Effector memory CD8-positive, alpha-beta T cell (primary cell): Measurements from ENCODE around the gene DPF3.

Experiments used
- ATAC-seq: fragments of 150-1000 bp; cut with Tn5 transposase; replicated peaks from 2 replicates; pipeline ENCODE4 v1.10.0; 2021; ENCODE audit warnings: mild to moderate bottlenecking, moderate library complexity
- DNase-seq, 3 experiments: peaks; one replicate each; pipeline ENCODE4 v3.0.0; 2021
- H3K27ac Mint-ChIP-seq, 2 donors: one replicate each; pipeline ENCODE4 v1.8.0; 2022; ENCODE audit warnings: mild to moderate bottlenecking in 2 of 2, mixed read lengths in 2 of 2, moderate library complexity in 2 of 2
- H3K27me3 Mint-ChIP-seq, 2 donors: one replicate each; pipeline ENCODE4 v1.8.0; 2022; ENCODE audit warnings: mixed read lengths in 2 of 2
- H3K36me3 Mint-ChIP-seq: one replicate; pipeline ENCODE4 v1.8.0; 2022; ENCODE audit warnings: mild to moderate bottlenecking, moderate library complexity, mixed read lengths; ENCODE audit not compliant: insufficient read depth
- H3K4me1 Mint-ChIP-seq, 2 donors: one replicate each; pipeline ENCODE4 v1.8.0; 2022; ENCODE audit warnings: low read depth in 2 of 2, mixed read lengths in 2 of 2
- H3K4me3 Mint-ChIP-seq, 2 donors: one replicate each; pipeline ENCODE4 v1.8.0; 2022; ENCODE audit warnings: mild to moderate bottlenecking in 2 of 2, mixed read lengths in 2 of 2, moderate library complexity in 2 of 2
- H3K9me3 Mint-ChIP-seq, 2 donors: one replicate each; pipeline ENCODE4 v1.8.0; 2022; ENCODE audit warnings: mixed read lengths in 2 of 2

DPF3 gene

DNA sequence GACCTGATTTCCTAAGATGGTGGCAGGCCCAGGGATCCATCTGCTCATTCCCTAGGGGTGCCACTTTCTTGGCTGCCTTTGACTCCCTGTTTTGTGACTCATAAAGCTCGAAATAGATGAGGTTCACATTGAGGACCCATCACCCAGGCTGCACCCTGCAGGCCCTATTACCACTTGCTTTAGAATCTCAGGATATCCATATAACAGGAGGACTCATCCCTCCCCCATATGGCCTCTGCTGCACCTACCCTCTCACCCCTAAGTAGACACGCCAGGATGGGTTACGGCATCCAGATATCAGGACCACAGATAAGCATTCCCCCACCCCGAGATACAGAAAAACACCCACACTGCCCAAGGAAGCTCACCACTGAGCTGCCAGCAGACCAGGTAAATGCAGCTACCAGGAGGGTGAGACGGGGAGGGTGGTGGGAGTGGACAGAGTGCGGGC lies 155.7 kb downstream of the DPF3 start:
- H3K27ac Mint-ChIP-seq = no peak overlapping the region
- no peak overlapping the region for H3K4me3 Mint-ChIP-seq
- H3K4me1 Mint-ChIP-seq = no peaks in the 10 kb centered on the region
- no peaks in the 10 kb centered on the region for H3K9me3 Mint-ChIP-seq
- no peak for ATAC-seq
- peaks cover 3% of the 10 kb centered on the region for H3K36me3 Mint-ChIP-seq
- H3K27me3 Mint-ChIP-seq = peaks cover 5% of the 10 kb centered on the region in 2 donors
- DNase-seq = no peak

DNA sequence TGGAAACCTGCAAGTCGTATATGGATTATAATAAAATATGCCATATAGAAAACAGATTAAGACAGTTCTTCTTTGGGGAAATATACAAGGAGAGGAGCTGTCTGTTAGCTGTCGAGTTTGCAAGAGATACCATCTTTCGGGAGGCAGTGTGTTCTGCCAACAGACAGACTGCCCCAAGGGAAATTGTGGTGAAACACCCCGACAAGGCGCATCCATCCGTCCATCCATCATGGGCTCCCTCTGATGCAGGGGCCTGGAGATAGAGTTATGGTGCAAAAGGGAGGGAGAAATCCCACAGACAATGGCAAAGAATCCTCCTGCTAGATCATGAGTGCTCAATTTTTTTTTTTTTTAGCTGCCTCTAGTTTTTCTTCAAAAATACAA lies 156.3 kb downstream of the DPF3 start:
- Mint-ChIP-seq H3K4me3 (no peak overlapping the region), H3K4me1 (peaks cover 0 to 3% of the 10 kb centered on the region in 2 donors)
- ATAC-seq = no peak

DNA sequence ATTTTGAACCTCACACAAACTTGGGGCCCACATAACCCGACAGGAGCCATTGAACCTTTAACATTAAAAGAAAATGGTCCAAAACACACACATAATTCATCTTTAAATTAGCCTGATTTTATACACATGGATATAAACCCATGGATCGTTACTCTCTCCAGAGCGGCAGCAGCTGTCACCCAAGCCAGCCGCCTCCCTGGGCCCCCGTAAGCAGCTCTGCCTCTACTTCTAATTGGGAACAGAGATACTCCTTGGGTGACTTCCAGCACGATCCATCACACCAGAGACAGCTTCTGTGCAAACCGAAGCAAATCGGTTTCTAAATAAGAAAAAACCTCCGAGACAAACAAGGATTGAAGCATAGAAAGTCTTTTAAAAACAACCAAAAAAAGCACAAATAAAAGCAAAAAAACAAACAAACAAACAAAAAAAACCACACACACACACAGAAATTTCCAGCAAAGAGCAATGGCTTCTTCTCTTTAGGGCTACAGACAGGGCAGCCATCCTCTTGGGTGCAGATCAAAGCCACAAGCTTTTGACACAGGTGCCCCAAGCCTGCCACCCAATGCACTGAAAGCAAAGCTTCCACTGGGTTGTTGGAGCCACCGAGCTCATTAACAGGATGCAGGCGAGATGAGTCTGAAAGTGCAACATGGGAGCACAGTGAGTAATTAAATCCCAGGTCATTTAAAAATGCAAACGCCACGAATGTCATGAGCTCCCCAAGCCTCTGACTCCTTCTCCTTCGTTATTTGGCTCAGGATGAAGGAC lies 156.9 kb downstream of the DPF3 start:
- DNase-seq = no peak
- no peak for ATAC-seq
- H3K9me3 Mint-ChIP-seq = no peaks in the 10 kb centered on the region
- H3K27me3 Mint-ChIP-seq = peaks cover 7 to 12% of the 10 kb centered on the region in 2 donors
- no peak overlapping the region for H3K27ac Mint-ChIP-seq
- peaks cover 3% of the 10 kb centered on the region for H3K36me3 Mint-ChIP-seq
- no peak overlapping the region for H3K4me3 Mint-ChIP-seq
- peaks cover 0 to 3% of the 10 kb centered on the region in 2 donors for H3K4me1 Mint-ChIP-seq

More for the DNA sequence above, 156.3 kb downstream of the DPF3 start:
- Mint-ChIP-seq H3K27ac (no peak overlapping the region), H3K27me3 (peaks cover 7 to 11% of the 10 kb centered on the region in 2 donors), H3K36me3 (peaks cover 3% of the 10 kb centered on the region), H3K9me3 (no peaks in the 10 kb centered on the region)
- no peak for DNase-seq

DNA sequence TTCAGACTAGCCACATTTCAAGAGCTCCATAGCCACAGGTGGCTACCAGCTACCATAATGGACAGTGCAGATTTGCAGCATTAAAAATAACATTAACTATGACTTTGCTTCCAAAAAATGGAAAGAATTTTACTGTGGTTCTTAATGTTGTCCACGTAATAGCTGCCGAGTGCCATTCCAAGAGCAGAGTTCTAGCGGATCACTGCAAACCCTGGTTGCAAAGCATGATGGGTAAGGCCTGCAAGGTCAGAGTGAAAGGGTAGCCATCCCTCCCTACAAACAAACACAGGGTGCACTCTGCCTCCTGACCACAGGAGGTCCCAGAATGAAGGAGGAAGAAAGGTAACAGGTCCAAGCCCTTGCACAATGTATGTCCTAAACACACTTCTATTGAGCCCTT lies 157.6 kb downstream of the DPF3 start:
- no peaks in the 10 kb centered on the region for H3K9me3 Mint-ChIP-seq
- ATAC-seq = no peak
- peaks cover 0 to 3% of the 10 kb centered on the region in 2 donors for H3K4me1 Mint-ChIP-seq
- no peak overlapping the region for H3K27ac Mint-ChIP-seq
- peaks cover 3% of the 10 kb centered on the region for H3K36me3 Mint-ChIP-seq
- H3K27me3 Mint-ChIP-seq = peaks cover 7 to 12% of the 10 kb centered on the region in 2 donors
- no peak overlapping the region for H3K4me3 Mint-ChIP-seq
- no peak for DNase-seq

DNA sequence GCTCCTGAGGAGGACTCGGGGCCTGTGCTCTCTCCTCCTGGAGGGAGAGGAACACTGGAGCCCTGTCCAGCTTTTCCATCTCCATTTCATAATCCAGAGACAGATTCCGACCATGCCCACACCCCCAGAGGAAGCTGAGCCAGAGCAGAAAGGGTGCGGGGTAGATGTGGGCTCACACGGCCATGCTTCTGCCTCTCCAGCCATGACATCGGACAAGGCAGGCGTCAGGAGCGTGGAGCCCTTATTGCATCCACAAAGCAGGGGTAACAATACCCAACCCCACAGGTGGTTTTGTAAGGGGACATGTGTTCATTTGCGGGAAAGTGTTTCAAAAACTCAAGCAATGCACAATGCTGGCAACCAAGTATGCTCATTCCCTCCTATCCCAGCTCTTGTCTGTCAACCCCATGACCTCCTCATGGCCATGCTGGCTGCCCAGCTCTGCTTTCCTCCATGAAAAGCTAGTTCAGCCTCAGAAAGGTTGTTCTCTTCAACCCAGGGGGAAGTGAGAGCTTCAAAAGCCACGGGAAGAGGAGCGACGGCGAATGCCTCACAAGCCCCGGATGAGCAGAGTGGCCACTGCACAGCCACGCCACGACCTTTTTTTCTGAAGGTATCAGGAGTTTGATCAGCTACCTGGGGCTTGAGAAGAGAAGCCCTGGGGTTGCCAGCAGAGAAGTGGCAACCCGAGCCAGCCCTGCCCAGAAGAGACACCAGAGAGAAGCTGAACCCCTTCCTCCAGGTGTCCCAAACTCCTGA lies 161.7 kb downstream of the DPF3 start:
- DNase-seq (no peak), ATAC-seq (no peak)
- H3K27me3 Mint-ChIP-seq = peaks cover 7 to 12% of the 10 kb centered on the region in 2 donors
- no peak overlapping the region for H3K27ac Mint-ChIP-seq
- H3K4me1 Mint-ChIP-seq = peaks cover 1 to 3% of the 10 kb centered on the region in 2 donors
- no peaks in the 10 kb centered on the region for H3K9me3 Mint-ChIP-seq
- no peak overlapping the region for H3K4me3 Mint-ChIP-seq
- peaks cover 3% of the 10 kb centered on the region for H3K36me3 Mint-ChIP-seq

DNA sequence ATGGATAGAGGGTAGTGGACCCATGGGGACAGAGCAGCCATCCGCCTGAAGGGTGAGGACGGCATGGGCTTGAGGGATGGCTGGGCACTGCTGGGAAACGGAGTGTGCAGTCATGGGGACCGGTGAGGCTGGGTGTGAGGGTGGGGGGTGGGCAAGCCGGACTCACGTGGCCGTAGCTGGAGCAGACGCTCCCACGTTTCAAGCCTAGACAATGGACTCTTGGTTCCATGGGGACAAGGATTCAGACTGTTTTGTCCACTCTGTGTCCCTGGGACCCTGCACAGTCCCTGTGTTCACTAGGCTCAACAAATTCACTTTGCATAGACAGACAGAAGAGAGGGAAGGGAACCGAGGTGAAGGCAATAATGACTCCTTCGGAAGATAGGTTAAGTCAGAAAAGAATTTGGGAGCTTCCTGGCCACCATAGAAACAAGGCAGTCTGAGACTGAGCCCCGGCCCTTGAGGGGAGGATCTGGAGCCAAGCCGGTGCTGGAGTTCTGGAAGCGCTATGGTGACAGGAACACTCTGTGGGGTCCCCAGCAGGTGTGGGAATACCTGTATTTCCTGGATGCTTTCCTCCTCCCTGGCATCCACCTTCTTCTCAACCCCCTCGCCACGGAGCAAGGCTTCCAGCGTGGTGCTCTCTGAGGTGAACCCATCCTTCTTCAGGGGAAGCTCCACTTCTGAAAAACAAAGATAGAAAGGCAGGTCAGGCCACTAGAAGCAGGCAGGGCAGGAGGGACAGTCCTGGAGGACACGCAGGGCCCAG lies 162.5 kb downstream of the DPF3 start:
- Mint-ChIP-seq H3K4me3 (no peak overlapping the region), H3K27ac (no peak overlapping the region), H3K27me3 (peaks cover 7 to 12% of the 10 kb centered on the region in 2 donors), H3K9me3 (no peaks in the 10 kb centered on the region), H3K4me1 (peaks cover 1 to 3% of the 10 kb centered on the region in 2 donors), H3K36me3 (peaks cover 3% of the 10 kb centered on the region)
- ATAC-seq (no peak), DNase-seq (no peak)

DNA sequence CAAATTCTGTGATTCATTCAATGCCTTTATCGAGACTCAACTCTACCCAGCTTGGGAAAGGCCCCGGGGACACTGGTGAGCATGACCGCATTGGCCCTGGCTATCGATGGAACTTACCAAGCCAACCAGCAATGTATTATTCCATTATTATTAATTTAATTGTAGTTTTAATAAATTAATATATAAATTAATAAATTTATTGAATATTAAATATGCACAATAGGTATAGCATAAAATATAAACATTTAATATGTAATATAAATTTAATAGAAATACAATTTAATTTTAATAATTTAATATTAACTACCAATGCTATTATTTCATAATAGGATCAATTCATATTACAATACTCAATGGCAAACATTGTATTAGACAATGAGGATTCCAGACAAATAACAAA lies 163.4 kb downstream of the DPF3 start:
- peaks cover 7 to 12% of the 10 kb centered on the region in 2 donors for H3K27me3 Mint-ChIP-seq
- no peak for ATAC-seq
- no peak overlapping the region for H3K4me3 Mint-ChIP-seq
- peaks cover 3% of the 10 kb centered on the region for H3K36me3 Mint-ChIP-seq
- H3K27ac Mint-ChIP-seq = no peak overlapping the region
- no peak for DNase-seq
- peaks cover 1 to 3% of the 10 kb centered on the region in 2 donors for H3K4me1 Mint-ChIP-seq
- no peaks in the 10 kb centered on the region for H3K9me3 Mint-ChIP-seq

DNA sequence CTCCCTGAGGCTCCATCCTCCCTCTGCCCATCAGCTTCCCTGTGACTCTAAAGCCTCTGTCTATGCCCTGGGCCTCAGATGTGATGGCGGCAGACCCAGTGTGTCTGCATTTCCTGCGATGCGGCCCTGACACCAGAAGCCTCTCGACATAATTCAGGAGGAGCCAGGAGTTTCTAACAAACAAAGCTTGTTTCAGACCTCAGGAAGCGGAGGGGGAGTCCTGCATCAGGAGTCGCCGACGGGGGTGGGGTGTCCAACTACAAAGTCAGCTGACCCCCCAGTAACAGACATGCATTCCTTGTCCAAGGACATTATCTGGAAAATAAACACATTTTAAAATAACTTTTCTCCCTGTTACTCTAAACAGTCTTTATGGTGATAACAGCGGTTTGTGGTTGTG lies 167.5 kb downstream of the DPF3 start:
- Mint-ChIP-seq H3K27me3 (no peaks in the 10 kb centered on the region), H3K4me3 (no peak overlapping the region), H3K36me3 (no peaks in the 10 kb centered on the region), H3K9me3 (no peaks in the 10 kb centered on the region), H3K27ac (no peak overlapping the region), H3K4me1 (peaks cover 1 to 10% of the 10 kb centered on the region in 2 donors)
- DNase-seq (no peak), ATAC-seq (no peak)

DNA sequence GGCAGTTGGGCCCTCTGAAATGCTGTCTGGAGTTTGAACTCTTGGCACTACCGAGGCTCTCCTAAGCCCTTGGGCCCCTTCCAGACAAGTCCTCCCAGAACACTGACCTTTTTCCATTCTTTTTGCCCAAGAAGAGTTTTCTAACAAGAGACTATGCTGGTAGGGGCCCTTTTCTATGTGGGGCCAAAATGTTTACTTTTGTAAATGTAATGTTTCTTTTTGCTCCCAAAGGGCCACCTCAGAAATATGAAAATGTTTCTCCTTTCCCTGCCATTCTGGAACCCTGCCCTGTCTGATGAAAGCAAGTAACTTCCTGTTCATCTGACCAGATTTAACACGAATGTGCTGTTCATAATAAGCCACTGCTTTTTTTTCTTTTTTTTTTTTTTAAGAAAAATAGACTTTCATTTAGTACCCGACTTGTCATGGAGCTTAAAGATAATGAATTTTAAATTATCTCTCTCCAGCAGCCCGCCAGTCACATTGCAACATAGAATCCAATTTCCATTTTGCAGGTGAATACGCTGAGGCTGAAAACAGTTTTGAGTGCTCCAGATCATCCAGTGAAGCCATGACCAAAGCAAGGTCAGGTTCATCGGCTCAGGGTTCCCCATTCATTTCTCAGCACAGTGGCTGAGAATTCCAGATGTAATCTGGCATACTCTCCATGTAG lies 169.9 kb downstream of the DPF3 start:
- H3K4me3 Mint-ChIP-seq = no peak overlapping the region
- H3K27ac Mint-ChIP-seq = no peak overlapping the region
- no peaks in the 10 kb centered on the region for H3K27me3 Mint-ChIP-seq
- no peak for DNase-seq
- H3K4me1 Mint-ChIP-seq = peaks cover 0 to 16% of the 10 kb centered on the region in 2 donors
- ATAC-seq = no peak
- no peaks in the 10 kb centered on the region for H3K9me3 Mint-ChIP-seq
- no peaks in the 10 kb centered on the region for H3K36me3 Mint-ChIP-seq

DNA sequence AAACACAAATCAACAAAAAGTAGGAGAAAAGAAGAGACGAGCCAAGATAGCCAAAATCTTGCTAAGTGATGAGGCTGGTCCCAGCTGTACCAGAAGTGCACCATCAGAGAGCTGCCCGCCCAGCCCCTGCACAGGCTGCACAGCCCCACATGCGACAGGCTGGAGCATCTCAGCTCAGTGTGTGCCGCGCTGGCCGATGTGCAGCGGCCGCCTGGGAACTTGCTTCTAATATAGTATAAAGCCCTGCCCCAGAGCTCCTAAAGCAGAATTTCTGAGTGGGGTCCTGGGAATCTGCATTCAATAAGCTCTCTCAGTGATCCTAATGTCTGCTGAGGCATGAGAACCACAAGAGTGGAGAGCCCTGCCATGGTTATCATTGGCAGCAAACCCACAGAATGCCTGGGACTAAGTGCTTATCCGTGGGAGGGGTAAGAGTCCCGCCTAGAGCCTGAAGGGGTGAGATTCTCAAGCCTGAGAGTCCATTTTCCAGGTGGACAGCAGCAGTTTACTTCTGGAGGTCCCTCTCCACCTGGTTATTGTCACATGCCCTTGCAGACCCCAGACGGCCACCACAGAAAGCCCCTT lies 171.6 kb downstream of the DPF3 start:
- H3K27ac Mint-ChIP-seq = no peak overlapping the region

DNA sequence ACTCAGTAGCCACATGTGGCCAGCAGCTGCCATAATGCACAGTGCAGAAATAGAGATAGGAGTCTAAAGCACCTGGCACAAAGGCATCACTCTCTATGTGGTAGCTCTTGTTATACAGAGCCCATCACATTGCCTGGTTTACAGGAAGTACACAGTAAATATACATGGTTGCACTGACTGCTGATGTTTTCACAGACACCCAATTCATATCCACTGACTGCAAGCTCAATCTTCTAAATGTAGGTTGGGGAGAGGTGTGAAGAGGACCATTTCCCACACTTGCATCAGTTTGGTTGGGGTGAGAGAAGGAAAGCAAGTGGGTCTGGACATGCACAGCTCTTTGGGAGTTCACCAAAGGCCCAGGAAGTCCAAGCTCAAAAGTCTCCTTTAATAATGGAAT lies 172.8 kb downstream of the DPF3 start:
- DNase-seq (no peak), ATAC-seq (no peak)

More for the DNA sequence above, 171.6 kb downstream of the DPF3 start:
- Mint-ChIP-seq H3K27me3 (no peaks in the 10 kb centered on the region), H3K4me3 (no peak overlapping the region), H3K9me3 (no peaks in the 10 kb centered on the region), H3K4me1 (peaks cover 7 to 22% of the 10 kb centered on the region in 2 donors), H3K36me3 (no peaks in the 10 kb centered on the region)
- ATAC-seq = no peak
- DNase-seq = no peak

DNA sequence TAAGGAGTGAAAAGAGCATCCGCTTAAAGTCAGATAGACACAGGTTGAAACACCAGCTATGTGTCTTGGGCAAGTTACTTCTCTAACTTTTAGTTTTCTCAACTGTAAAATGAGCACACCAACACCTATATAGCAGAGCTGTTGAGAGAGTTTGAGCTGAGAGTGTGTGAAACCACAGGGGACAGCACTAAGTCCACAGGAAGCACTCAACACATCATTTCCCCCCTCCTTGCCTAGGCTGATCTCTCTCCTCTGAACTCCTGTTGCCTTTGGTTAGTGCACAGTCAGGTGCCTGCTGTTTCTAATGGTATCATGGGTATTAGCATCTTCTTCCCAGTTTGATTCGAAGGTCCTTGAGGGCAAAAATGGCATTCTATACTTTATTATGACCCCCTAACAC lies 176.7 kb downstream of the DPF3 start:
- H3K27ac Mint-ChIP-seq = peak overlapping the region; percentile 70 to 89
- no peaks in the 10 kb centered on the region for H3K36me3 Mint-ChIP-seq
- H3K9me3 Mint-ChIP-seq = no peaks in the 10 kb centered on the region
- H3K4me3 Mint-ChIP-seq = peak overlapping the region; percentile 70 to 71
- peak in 1 of 3 experiments; percentile 11 for DNase-seq
- ATAC-seq = peak; percentile 60
- no peaks in the 10 kb centered on the region for H3K27me3 Mint-ChIP-seq
- H3K4me1 Mint-ChIP-seq = peaks cover 52 to 62% of the 10 kb centered on the region in 2 donors

More for the DNA sequence above, 172.8 kb downstream of the DPF3 start:
- Mint-ChIP-seq H3K27ac (no peak overlapping the region), H3K4me3 (no peak overlapping the region), H3K27me3 (no peaks in the 10 kb centered on the region), H3K9me3 (no peaks in the 10 kb centered on the region), H3K4me1 (peaks cover 18 to 34% of the 10 kb centered on the region in 2 donors), H3K36me3 (no peaks in the 10 kb centered on the region)
